HG02642 (cell line): Measurements from ENCODE around the gene PPARG.
"Not testable (repeated sequence)": the region's sequence is repeated elsewhere in the genome, so short reads cannot be mapped to it uniquely, and the experiment has no call there.

Experiments
- ATAC-seq: cut with Tn5 transposase; IDR thresholded peaks from one replicate; pipeline ENCODE4 v1.9.1; 2021; ENCODE audit warnings: mild to moderate bottlenecking; ENCODE audit not compliant: unreplicated experiment, poor library complexity

Gene PPARG

DNA sequence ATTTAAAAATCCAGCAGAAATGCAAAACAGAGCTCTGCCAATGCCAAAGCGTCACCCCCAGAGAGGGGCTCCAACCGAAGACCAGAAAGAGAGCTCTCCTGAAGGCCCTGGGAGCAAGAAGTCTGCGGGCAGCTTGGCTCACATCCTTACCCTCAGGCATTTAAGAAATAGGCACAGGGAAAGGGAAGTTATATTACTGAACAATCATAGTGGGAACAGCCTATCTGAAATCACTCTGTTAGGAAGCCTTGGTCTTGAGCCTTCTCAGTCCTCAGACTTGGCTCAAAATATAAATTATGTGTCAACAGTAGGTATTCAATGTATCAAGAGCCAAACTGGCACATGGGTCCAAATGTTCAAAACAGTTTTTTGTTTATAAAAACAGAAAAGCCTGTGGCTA is 10.3 kb upstream of the PPARG start:
- ATAC-seq = no peak

DNA sequence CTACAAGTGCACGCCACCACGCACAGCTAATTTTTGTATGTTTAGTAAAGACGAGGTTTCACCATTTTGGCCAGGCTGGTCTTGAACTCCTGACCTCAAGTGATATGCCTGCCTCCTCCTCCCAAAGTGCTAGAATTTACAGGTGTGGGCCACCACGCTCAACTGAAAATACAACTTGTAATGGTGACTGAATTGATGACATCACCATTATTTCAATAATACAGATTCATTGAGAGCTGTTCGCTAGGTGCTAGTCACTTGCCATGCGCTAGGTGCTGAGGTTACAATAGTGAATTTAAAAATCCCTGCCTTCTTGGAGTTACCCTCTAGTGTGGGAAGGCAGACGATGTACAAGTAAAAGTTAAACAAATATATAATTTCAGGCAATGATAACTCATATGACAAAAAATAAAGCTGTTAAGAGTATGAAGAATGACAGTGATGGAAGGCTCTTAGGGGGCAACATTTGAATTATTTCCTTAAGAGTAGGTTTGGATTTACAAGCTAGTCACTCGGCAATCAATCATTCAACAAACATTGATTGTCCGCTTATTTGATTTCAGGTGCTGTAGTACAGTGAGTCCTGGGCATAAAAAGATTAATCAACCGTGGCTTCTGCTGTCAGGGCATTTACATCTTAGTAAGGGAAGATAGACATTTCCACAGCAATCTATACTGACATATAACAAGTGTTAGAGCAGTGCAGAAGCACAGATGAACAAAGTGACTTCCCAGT is 9.1 kb upstream of the PPARG start:
- no peak for ATAC-seq

DNA sequence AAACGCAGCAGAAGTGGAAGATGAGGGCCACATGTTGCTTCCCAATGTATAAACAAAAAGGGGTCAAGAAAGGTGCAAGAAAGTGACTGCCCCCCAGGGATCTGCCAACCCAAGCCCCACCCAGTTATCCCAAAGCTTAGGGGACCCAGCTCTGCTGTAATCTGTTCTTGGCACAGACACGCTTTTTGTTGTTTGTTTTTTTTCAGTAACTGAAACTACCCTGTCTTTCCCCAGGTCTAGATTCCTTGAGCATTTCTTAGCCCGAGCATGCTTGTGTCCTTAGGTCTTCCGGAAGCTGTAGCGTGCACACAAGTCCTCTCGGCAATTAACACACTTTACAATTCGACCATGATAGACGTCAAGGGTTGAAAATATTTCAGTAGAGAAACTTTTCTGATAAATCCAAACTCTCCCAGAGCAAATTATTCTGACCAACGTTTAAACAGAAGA is 8.5 kb upstream of the PPARG start:
- ATAC-seq = no peak

DNA sequence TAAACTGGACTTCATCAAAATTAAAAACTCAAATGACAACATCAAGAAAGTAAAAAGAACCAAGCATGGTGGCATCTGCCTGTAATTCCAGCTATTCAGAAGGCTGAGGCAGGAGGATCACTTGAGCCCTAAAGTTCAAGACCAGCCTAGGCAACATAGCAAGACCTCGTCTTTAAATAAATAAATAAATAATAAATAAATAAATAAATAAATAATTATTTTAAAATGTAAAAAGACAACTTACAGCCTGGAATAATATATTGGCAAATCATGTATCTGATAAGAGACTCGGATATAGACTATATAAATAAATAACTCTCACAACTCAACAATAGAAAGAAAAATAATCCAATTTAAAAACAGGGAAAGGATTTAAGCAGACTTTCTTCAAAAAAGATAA is 4.3 kb upstream of the PPARG start:
- ATAC-seq = no peak

DNA sequence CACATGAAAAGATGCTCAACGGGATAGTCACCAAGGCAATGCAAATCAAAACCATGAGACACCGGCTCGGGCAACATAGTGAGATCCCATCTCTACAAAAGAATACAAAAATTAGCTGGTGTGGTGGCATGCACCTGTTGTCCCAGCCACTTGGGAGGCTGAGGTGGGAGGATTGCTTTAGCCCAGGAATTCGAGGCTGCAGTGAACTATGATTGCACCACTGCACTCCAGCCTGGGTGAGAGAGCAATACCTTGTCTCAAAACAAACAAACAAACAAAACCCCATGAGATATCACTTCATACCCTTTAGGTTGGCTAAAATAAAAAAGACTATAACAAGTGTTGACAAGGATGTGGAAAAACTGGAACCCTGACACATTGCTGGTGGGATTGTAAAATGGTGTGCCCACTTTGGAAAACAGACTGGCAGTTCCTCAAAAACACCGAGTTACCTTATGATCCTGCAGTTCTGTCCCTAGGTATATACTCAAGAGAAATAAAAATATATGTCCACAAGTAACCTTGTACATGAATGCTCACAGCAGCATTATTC is 3.8 kb upstream of the PPARG start:
- no peak for ATAC-seq

DNA sequence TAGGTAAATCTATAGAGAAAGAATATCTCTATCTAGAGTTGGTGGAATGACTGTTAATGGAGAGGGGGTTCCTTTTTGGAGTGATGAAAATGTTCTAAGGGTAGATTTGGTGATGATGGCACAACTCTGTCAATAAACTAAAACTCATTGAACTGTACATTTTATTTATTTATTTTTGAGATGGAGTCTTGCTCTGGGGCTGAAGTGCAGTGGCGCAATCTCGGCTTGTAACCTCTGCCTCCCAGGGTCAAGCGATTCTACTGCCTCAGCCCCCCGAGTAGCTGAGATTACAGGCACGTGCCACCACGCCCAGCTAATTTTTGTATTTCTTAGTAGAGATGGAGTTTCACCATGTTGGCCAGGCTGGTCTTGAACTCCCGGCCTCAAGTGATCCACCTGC is 3.1 kb upstream of the PPARG start:
- ATAC-seq = not testable (repeated sequence)

DNA sequence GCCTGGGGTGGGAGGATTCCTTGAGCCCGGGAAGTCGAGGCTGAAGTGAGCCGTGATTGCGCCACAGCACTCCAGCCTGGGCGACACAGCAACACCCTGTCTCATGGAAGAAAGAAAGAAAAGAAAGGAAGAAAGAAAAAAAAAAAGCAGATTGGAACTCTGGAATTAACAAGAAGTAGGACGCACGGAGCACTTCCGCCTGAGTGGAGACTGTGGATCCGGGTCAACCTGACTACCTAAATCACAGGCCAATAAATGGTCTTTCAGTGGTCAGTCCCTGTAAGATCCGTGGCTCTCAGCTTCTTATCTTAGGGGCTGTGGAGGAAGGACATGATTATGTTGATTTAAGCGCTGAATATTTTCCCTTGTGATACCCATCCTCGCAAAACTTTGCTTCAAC is 2.4 kb upstream of the PPARG start:
- ATAC-seq = no peak

DNA sequence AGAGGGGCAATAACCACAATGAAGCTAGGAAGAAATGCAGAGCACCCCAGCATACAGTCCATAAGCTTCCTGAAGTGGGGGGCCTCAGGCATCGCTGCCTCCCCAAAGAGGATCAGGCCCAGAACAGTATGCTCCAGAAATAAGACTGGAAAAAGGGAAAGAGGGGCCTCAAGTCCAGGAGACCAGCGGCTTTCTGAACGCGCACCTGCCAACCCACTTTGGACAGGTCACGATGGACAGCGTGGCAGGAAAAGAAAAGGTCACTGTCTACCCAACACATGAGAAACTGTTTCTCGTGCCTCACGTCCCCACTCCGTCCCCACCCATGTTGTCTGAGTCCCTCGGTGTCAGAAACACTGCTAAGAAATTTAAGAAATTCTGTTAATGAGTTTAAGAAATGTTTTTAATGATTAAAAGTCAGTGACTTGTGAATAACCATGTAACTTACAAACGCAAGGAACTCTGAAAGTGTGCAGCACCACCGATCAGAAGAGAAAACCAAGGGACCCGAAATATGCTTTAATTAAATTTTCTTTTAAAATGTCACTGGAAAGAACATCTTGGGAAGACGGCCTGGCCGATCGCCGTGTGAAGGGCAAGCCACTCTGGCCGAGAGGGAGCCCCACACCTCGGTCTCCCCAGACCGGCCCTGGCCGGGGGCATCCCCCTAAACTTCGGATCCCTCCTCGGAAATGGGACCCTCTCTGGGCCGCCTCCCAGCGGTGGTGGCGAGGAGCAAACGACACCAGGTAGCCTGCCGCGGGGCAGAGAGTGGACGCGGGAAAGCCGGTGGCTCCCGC is 1.7 kb upstream of the PPARG start:
- no peak for ATAC-seq

DNA sequence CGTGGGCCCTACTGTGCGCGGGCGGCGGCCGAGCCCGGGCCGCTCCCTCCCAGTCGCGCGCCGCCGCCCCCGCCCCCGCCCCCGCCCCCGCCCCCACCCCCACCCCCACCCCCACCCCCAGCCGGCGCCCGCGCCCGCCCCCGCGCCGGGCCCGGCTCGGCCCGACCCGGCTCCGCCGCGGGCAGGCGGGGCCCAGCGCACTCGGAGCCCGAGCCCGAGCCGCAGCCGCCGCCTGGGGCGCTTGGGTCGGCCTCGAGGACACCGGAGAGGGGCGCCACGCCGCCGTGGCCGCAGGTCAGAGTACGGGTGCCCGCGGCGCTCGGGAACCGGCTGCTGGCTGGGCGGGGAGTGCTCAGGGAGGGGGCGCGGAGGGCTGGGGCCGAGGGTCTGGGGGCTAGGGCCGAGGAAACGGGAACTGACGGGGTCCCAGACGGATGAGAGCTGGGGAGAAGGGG is 1.1 kb upstream of the PPARG start:
- no peak for ATAC-seq

DNA sequence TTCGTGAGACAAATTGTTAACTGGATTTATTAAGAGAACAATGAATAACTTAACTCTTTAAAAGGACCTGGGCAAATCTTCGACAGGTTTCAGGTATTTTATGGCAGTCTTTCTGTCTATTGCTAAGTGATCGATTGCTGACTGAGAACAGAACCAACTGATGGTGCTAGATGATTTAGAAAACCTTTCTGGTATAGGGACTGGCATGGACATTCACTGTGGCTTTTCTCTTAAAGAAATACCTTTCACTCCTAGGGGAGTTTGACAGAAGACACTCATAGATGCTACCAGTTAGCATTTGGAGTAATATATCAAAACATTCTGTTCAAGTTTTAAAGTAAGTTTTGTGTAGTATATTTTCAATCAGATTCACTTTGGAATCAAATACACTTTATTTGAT is 654 bp downstream of the PPARG start:
- no peak for ATAC-seq

DNA sequence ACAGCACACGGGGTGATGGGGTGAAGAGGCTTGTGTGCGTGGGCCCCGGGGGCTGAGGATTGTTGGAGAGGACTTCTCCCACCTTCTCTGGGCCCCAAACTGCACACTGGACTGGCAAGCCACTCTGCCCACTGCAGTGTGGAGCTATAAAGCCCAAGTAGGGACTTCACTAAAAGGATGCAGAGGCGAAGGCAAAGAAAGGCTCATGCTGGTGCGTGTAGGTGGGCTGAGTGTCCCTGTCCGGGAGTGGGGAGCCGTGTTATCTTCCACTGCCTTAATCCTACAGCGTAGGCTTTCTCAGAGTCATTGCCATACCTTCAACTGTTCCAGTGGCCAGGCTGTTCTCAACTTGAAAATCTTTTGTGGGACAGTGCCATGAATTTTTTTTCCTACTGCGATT is 3.9 kb downstream of the PPARG start:
- ATAC-seq = no peak

DNA sequence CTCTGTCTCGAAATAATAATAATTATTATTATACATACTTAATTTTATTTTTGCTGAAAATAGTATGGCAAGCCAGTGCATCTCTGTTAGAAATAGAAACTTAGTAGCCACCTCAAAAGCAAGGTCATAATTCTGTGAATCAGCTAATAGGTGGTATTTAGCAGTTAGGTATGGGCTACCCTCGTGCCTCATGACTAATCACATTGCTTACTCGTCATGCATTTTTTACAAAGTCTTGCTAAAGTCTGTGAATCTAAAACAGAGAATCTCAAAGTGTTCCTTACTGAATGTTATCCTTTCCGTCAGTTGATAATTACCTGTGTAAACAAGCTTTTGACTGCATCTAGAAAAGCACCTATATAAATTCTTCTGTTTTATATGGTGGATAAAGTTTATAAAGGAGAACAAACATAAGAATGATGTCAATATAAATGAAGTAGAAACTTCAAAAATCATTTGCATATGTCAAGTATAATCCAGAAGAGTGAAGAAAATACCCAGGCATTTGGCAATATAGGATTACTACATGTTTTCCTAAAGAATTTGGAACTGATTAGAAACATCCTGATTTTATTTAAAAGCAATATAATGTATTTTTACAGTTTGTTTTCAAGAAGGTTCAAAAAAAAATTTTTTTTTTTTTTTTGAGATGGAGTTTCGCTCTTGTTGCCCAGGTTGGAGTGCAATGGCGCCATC is 6.2 kb downstream of the PPARG start:
- no peak for ATAC-seq

DNA sequence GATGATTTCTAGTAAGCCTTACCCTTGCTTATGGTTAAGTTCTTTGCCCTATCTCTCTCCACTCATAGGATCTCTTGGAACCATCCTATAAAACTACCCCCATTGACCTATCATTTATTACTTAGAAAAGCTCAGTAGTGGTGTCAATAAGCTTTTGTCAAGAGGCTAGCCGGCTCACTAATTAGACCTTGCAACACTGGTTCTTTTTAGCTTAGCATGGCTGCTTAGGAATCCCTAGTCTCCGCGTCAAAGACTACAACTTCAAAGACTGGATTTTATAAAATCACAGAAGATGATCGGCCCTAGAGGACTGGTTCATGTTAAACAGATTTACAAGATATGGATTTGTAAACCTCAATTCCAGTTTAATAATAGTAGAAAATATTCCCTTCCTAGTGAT is 7.6 kb downstream of the PPARG start:
- ATAC-seq = no peak

DNA sequence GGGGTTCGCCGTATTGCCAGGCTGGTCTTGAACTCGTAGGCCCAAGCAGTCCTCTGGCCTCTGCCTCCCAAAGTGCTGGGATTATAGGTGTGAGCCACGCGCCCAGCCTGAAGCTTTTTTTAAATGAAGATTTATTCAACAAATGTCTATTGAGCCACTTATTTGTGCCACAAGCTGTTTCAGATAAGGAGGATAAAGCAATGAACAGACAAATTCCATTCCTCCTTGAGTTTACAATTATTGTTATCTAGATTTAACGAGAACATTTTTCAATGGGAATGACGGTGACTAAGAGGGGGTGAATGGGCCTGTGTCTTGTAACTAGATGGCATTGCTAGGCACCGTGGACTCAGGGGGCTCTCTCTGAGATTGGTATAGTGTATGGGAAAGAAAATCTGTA is 10.2 kb downstream of the PPARG start:
- ATAC-seq = no peak

DNA sequence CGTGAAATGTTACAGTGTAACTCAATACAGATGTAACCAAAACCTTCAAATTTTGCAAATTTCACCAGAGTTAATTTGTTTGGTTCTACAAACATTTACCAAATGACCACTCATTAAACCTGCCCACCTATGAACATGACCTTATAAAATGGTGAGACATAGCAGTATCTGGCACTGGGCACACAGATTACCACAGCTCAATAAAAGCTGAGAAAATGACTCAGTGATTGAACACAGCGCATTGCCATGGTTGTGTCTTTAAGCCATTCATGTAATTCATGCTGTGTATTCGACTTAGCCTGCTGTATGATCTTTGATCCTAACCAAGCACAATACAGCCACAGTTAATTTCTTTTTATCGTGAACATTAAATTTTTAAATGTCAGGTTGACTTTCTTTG is 11.3 kb downstream of the PPARG start:
- no peak for ATAC-seq

DNA sequence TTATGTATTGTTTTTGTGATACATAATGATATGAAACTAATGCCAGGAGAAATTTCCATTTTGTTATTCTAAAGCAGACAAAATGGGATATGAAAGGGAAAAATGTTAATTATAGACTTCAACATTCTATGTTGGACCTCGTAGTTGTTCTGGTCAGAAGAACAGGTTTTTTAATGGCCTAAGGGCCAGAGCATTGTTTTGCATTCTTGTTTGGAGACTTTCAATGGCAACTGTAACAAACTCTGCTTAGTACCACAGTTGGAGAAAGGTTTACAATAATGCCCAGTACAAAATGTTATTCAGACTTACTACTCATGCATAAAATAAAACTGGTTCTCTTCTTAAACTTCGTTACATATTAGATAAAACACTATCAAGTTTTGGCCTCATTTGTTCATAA is 12.2 kb downstream of the PPARG start:
- no peak for ATAC-seq

DNA sequence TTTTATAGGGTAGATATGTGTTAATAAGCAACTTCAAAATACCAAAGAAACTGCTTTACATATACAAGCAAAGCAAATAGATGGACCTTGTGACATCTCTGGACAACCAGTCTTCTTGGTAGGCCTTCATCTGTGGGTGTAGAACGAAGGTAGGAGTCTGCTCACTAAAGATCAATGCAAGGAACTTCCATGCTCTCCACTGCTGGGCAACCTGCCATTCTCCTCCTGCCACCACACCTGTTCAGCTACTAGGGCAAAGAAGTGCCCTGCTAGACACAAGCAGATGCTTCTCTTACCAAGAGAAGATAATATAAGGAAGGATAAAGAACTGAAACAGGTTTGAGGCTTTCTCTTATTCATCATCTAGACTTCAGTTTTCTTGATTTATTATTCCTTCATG is 12.6 kb downstream of the PPARG start:
- ATAC-seq = no peak

DNA sequence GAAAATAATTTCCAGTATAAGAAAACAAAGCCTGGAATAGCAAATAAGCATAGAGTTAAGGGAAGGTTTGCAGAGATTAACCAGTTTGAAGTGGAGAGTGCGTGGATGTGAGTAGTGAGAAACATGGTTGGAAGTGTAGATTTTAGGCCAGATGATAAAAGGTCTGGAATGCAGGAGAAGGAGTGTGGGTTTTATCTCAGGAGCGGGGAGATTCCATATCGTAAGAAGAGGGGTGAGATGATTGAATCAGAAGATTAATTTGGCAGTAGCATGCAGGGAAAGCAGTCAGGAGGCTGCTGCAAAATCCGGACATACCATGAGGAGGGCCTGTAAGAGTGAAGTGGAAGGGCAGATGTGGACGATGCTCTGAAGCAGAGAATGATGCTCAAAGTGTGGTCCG is 13.7 kb downstream of the PPARG start:
- ATAC-seq = no peak

DNA sequence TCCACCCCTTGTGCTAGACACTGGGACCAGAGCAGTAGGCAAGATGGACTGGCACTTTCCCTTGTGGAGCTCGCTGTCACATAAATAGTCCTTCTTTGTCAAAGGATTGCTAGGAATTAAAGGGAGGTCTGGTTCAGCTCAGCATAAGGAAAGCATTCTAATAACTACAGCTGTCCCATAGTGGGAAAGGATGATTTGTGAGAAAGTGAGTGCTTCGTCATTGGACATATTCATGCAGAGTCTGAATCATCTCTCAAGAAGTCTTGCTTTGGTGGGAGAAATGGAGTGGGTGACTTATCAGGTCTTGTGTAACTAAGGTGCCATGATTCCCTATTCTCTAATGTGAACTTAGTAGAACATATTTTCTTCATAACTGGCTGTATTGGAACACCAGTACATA is 14.7 kb downstream of the PPARG start:
- ATAC-seq = no peak

DNA sequence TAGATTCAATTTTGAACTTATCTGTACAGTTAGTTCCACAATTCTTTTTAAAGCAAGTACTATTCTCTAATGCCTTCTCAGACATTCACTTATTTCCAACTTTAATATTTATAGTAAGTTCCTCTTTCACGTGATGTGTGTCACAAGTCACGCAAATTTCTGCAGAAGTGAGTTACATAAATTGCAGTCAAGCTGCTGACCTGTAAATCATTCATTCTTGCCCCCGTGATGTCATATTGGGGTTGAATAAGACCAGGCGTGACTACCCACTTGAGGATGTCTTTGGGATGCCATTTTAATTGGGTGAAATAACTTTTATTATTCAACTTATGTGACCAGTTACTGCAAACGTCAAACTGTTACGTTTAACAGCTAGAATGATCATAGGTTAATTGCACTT is 15.1 kb downstream of the PPARG start:
- no peak for ATAC-seq

DNA sequence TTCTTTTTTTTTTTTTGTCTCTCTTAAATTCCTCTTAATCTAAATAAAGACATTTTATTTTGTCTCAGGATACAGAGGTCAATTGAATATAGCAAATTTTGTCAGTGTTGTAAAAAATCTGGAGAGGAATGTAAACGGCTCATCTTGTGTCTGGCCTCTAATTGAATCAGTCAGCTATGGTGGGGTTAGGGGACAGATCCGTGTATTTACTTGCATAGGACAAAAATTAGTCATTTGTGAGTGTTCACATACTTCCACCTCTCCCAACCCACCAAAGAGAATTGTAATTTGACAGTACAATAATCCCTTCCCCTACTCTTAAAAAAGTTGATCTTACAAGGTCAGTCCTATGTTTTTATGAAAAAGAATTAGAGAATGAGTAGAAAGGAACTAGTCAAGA is 18.3 kb downstream of the PPARG start:
- ATAC-seq = no peak
